Glomerular visceral epithelial cell (primary cell): Measurements from ENCODE around the gene MISP.

Experiments
- DNase-seq: peaks from one replicate; pipeline ENCODE4 v3.0.0-alpha.2; 2016; ENCODE audit errors: extremely low spot score

The MISP gene

DNA sequence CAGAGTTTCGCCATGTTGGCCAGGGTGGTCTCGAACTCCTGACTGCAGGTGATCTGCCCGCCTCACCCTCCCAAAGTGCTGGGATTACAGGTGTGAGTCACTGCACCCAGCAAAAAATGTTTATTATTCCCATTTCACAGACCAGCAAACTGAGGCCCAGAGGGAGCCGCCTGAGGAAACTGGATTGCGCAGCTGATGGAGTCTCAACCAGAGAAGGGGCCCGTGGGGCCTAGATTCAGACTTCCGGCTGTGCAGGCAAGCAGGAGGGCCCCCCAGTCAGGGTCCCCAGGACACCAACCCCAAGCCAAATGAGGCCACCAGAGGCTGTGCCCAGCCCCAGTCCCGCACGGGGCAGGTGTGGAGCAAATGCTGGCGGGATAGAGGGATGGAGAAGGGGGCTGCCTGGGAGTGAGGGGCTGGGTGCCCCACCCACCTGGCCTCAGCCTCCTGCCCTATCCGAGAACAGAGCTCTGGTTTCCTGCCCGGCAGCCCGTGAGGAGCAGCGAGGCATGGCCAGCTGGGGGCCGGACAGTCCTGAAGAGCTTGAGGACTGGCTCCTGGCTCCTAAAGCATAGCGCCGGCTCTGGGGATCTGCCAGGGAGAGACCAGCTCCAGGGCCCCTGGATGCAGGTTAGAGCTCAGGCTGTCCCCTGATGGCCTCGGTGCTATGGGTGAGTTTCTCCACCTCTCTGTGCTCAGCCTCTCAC is 22.0 kb downstream of the MISP start:
- DNase-seq = peak; percentile 75

DNA sequence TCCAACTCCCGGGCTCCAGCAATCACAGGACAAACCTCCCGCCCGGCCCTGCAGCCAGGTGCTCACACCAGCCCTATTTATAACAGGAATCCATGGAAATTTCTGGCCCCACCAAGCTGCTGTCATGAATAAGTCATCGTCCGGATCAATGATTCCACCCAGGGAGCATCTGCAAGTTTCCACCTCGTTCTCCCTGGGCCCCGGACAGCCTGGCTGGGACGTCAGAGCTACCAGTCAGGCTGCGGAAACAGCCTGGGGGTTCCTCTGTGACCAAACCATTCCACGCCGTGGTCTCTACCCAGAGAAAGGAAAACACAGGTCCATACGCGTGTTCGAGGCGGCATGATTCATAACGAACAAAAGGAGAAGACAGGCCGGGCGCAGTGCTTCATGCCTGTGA is 25.6 kb downstream of the MISP start:
- peak; percentile 80 for DNase-seq

DNA sequence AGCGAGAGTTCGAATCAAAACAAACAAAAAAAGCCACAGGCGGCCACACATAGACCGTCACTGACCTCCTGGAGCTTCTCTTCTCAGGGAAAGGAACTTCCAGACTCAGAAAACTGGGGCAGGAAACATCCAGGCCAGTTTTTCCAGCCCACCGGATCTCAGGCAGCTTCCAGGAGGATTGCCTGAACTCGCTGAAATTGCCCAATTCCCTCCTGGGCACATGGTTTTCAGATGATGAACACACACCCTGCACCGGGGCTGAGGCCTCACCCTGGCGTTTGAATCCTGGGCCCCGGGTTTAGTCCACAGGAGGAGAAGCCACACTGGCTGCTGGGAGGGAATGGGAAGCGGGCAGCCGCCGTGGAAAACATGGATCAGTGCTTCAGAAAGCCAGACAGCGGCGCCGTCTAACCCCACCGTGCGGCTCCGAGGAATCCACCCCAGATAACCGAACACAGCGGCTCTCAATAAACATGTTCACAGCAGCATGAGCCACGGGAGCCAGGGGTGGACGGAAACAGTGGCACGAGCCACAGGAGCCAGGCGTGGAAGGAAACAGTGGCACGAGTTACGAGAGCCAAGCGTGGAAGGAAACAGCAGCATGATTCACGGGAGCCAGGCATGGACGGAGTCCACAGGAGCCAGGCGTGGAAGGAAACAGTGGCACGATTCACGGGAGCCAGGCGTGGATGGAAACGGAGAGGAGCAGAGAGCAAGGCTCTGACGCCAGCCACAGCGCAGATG is 28.2 kb downstream of the MISP start:
- peak; percentile 93 for DNase-seq

DNA sequence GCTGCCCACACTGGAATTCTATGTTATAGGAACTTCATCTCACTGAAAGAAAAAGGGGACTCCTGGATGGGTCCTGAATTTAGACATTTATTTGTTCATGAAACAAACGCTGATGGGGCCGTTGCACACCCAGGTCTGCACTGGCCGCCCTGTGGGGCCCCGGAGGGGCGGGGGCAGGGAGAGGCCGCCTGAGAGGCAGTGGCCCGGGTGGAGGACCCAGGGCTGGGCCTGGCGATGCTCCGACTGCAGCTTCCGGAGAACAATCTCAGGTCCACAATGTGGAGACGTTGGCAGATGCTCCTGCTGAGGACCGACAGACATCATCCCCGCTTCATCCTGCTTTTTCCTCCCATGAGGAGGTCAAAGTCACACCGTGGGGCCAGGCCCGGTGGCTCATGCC is 30.0 kb downstream of the MISP start:
- DNase-seq = no peak

DNA sequence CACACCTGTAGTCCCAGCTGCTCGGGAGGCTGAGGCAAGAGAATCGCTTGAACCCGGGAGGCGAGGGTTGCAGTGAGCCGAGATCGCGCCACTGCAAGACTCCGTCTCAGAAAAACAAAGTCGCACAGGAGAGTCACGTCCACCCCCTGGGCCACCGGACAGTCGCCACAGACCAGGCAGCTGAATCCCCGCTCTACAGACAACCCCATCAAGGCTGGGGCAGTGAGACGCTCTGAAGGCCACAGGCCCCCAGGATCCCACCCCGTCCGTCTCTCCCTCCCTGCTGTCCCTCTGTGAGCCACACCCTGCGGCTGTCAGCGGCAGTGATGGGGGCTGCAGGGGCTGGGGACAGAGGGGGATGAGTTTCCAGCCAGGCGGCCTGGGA is 30.9 kb downstream of the MISP start:
- DNase-seq = no peak

DNA sequence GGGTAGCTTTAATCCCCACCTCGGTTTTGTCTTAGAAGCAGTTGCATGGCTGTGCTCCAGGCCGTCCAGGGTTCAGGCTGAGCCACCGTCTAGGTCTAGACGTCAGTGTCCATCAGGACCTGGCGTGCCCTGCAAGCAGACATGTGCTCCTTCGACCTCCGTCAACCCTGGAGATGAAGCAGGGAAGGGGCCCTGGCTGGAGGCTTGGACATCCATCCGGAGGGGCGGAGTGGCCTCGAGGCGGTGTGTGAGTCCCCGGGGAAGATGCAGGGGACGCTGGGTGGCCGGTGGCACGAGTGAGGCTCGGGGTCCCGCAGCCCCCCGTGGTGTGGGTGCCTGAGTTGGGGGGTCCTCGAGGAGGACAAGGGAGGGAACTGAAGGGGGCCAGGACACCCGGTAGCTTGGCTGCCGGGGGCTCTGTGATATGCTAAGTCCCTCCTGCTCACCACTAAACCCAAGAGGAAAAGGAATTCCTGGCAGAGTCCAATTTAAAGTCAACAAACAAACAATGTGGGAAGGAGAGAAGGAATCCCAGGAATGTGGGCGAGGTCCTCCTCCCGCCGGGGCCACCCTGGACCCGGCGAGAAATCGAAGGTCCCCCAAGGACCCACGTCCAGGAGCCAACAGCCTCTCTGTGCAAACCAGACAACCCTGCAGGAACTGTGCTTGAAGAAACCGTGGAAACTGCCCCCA is 31.4 kb downstream of the MISP start:
- DNase-seq = peak; percentile 73

DNA sequence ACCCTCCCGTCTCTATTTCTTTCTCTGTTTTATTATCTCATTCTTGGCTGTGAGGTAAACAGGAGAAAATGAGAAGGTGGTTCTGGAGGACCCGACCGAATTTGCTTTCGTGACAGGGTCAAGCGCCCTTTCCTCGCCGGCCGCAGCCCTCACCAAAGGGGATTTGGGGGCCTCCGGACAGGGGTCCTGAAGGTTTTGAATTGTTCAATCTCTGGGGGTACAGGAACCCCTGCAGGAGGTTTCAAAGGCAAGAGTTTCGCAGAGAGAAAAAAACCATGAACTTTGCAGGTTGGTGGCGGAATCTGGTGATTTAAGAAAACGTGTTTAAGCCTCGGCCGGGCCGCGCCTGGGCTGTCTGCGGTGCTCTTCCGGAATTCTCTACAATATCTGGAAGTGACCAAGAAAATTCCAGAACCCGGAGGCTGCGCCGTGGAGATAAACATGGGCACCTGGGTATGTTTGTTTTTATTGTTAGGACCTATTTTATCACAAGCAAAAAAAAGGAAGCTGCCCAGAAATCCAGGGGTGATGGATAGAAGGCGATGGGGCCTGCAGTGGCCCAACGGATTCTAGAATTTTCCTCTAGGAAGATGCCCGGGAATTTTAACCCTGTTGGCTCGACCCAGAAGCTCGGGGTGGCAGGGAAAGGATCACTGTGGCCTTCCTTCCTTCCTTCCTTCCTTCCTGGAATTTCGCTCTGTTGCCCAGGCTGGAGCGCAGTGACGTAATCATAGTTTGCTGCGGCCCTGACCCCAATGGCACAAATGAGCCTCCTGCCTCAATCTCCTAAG is 32.2 kb downstream of the MISP start:
- DNase-seq = peak; percentile 43

DNA sequence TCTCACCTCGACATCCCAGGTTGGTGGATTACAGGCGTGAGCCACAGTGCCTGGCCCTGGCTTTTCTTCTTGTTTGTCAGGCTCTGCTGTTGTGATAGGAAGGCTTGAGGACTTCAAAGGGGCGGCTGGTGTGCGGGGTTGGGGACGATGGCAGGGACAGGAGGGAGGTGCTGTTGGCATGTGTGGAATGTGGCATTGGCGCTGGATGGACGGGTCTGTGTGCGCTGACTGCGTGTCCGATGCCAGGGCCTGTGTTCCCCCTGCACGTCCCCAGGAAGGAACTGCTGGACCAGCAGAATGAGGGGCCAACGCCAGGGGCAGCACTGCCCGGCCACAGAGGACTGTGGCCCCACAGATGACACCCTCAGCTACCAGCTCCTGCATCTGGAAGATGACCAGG is 33.6 kb downstream of the MISP start:
- DNase-seq = no peak

DNA sequence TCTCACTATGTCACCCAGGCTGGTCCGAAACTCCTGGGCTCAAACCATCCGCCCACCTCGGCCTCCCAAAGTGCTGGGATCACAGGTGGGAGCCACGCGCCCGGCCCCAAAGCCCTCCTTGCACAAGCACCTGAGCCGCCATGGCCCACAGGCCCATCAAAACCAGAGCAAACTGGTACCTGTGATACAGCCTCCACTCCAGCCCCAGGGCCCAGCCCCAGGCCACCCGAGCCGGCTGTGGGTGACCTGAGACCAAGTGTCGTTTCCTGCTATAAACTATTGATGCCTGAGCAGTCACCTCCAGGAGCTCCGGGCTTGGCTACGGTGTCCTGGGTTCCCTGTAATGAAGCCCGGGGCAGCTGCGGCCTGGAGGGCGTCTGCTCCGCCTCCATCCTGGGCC is 36.6 kb downstream of the MISP start:
- DNase-seq = no peak

DNA sequence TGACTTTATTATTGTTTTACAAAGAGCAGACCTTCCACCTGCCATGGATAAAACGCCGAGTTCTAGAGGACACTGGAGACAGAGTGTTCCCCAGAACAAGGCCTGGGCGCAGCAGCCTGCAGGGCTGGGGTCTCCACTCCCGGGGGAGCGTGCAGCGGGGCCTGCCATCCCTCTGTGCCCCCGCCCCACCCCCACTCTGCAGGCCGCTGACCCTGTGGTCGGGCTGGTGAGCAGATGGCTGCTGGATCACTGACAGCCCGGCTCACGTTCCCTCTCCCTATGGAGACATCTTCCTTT is 37.7 kb downstream of the MISP start:
- no peak for DNase-seq

DNA sequence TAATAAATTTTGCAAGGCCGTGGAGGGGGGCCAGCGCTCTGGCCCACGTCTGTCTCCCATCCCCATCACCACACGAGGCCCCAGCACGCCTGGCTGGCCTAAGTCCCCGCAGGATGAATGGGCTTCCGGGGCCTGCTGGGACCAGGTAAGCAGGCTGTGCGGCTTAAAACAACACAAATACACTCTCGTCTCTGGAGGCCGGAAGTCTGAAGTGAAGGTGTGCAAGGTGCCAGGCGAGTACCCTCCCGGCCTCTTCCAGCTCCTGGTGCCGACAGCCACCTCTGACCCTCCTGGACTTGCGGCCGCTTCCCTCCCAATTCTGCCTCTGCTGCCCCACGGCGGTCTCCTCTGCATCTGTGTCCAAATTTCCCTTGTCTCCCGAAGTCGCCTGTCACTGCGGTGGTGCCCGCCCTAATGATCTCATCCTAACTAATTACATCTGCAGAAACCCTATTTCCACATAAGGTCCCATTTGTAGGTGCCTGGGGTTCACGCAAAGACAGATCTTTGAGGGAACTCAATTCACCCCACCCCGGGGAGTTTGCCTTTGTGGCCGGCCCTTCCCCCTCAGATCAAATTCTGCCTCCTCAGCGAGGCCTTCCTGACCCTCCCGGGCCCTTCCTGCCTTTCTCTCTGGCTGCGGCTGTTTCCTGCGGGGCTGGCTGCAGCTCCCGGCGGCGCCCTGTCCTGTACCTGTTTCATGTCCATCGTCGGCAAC is 38.2 kb downstream of the MISP start:
- no peak for DNase-seq

DNA sequence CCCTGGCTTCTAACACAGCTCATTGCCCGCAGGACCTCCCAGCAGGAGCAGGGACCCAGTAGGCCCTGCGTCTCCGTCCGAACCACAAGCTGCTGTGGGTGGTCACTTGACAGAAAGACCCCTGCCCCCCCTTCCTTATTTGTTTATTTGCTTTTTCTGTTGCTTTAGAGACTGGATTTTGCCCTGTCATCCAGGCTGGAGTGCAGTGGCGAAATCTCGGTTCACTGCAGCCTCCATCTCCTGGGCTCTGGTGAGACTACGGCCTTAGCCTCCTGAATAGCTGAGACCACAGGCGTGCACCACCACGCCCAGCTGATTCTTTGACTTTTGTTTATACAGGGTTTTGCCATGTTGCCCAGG is 38.8 kb downstream of the MISP start:
- no peak for DNase-seq

DNA sequence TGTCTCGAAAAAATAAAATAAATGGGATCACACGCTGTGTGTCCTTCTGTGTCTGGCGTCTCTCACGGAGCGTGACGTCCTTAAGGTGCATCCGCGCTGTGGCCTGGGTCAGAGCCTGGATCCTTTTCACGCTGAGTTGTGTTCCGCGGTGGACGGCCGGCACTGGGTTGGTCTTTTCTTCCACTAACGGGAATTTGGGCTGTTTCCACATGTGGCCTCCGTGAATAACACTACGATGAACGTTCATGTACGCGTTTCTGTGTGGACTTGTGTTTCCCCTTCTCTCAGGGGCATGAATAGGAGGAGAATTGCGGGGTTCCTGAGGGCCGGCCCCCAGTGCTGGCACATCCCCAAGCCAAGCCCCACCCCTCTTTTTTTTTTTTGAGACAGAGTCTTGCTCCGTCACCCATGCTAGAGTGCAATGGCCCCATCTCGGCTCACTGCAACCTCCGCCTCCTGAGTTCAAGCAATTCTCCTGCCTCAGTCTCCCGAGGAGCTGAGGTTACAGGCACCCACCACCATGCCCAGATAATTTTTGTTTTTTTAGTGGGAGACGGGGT is 40.2 kb downstream of the MISP start:
- DNase-seq = no peak

DNA sequence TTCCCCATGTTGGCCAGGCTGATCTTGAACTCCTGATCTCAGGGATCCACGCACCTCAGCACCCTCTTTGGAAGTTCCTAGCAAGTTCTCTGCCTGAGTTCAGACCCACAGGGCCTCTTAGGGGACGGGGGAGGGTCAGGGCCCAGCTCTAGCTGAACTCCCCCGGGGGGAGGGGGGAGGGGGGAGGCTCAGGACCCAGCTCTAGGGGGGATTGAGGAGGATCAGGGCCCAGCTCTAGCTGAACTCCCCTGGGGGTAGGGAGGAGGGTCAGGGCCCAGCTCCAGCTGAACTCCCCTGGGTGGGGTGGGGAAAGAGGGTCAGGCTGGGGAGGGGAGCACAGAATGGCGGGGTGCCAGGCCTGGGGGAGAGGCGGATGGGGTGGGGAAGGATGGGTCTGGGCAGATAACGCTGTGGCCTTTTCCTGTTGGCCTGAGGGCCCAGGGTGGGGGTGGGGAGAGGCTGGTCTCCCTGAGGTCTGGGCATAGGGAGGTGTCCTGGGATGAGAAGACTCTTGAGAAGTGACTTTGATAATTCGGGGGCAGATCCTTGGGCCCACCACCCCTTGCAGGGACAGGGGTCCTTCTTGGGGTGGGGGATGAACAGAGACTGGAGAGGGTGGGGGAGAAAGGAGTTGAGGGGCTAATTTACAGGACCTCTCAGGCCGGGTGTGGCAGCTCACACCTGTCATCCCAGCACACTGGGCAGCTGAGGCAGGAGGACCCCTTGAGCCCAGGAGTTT is 40.8 kb downstream of the MISP start:
- no peak for DNase-seq

DNA sequence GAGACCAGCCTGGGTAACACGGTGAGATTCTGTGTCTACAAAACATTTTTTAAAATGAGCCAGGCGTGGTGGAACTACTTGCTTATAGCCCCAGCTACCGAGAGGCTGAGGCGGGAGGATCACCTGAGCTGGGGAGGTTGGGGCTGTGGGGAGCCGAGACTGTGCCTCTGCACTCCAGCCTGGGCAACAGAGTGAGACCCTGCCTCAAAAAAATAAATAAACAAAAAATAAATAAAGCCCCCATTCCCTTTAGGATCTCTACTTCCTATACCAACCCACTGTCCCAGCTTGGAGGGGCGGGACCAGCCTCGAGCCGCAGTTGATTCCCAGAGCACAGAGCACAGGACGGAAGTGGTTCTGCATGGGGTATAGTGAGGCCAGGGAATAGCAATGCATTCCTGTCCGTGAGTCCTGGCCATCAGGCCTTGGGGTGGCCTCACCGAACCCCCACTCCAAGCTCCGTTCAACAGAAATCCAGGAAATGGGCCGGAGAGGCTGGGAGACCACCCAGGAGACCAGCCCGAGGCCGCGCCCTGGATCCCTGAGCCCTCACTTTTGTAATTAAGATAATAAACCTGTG is 41.5 kb downstream of the MISP start:
- DNase-seq = no peak

DNA sequence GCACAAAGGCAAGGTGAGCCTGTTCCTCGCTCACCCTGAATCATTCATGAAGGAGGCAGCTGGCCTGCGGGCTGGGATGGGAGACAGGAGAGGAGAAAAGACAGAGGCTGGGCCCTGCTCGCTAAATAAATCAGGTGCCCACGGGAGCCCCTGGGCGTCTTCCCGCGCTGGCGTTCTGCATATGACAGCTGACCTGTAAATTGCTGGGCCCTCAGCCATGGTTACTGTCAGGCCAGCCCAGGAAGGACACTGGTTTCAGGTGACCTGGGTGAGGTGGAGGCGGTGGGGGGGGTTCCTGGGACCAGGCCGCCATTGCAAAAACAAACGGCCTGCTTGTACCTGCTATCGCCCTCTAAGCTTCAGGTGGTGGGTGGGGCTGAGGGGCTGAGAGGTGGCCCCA is 42.9 kb downstream of the MISP start:
- no peak for DNase-seq

DNA sequence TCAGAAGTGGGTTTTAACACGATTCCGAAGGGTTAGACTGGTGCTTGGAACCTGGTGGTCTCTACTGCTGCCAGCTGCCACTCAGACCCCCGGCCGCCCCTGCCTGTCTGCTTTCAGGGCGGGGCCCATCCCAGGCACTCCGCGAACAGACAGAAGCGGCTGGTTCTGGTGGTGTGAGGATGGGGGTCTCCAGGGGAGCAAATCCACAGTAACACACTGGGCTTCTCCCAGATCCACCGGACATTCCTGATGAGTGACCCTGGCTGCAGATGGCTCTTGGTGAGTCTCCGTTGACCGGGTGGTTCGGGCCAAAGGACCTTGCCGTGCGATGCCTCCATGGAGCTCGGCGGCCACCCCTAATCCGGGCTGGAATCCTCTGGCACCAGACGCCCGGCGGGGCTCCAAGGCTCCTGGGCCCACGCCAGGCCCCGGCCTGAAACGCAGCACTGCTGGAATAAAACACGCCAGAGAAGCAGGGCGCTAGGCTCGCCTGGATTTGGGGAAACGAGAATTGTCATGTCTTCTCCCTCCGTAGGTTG is 44.2 kb downstream of the MISP start:
- no peak for DNase-seq

DNA sequence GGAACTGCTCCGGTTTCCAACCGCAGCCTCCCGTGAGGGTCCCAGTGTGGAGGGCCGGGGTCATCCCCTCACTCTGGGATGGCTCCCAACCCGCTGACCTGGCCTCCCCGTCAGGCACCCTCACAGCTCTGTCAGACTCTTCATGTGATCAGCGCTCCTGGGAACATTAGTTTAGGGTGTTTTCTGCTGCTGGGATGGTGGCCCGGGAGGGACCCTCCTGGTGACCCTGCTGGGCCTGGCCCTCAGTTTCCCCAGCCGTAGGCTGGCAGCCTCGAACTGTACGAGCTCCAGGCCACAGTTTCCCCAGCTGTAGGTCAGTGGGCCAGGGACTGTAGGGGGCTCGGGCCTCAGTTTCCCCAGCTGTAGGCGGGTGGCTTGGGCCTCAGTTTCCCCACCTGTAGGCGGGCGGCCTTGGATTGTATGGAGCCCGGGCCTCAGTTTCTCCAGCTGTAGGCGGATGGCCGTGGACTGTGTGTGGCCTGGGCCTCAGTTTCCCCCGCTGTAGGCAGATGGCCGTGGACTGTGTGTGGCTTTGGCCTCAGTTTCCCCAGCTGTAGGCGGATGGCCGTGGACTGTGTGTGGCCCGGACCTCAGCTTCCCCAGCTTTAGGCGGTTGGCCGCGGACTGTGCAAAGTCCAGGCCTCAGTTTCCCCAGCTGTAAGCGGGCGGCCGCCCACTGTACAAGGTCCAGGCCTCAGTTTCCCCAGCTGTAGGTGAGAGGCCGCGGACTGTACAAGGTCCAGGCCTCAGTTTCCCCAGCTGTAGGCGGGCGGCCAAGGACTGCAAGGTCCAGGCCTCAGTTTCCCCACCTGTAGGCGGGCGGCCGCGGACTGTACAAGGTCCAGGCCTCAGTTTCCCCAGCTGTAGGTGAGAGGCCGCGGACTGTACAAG is 45.0 kb downstream of the MISP start:
- no peak for DNase-seq
